ENCODE data around the gene TBC1D14. TPM values are rescaled to one million over a fixed set of nuclear protein-coding genes. Genes with fewer than 3 reads are reported as not detected.
"Not testable (repeated sequence)": the region's sequence is repeated elsewhere in the genome, so short reads cannot be mapped to it uniquely, and the experiment has no call there.

TBC1D14 gene
- total RNA-seq, 2 donors from 2014 or later: 44.1 to 63.8 TPM

GRCh38 chr4:6894528-6895498 is 14.8 kb upstream of the TBC1D14 start:
- Mint-ChIP-seq H3K27ac (no peak overlapping the region), H3K9me3 (no peaks in the 10 kb centered on the region)

GRCh38 chr4:6896035-6896434 is 13.6 kb upstream of the TBC1D14 start:
- H3K4me3 Mint-ChIP-seq: no peak overlapping the region
- no peak for ATAC-seq (replicated peaks)
- peaks cover 28% of the 10 kb centered on the region for H3K4me1 Mint-ChIP-seq
- no peaks in the 10 kb centered on the region for H3K9me3 Mint-ChIP-seq
- H3K27me3 Mint-ChIP-seq: no peaks in the 10 kb centered on the region
- no peak overlapping the region for H3K27ac Mint-ChIP-seq
- no peaks in the 10 kb centered on the region for H3K36me3 Mint-ChIP-seq (ENCODE audit: low read depth)

More at GRCh38 chr4:6894528-6895498, 14.8 kb upstream of the TBC1D14 start:
- ATAC-seq (replicated peaks): no peak
- H3K27me3 Mint-ChIP-seq: no peaks in the 10 kb centered on the region
- H3K4me3 Mint-ChIP-seq: no peak overlapping the region
- peaks cover 22% of the 10 kb centered on the region for H3K4me1 Mint-ChIP-seq
- H3K36me3 Mint-ChIP-seq (ENCODE audit: low read depth): no peaks in the 10 kb centered on the region

GRCh38 chr4:6898763-6899162 is 10.9 kb upstream of the TBC1D14 start:
- Mint-ChIP-seq H3K36me3 (ENCODE audit: low read depth) (no peaks in the 10 kb centered on the region), H3K4me3 (peak overlapping the region; percentile 72), H3K27me3 (no peaks in the 10 kb centered on the region), H3K27ac (peak overlapping the region; percentile 95), H3K4me1 (peaks cover 18% of the 10 kb centered on the region), H3K9me3 (no peaks in the 10 kb centered on the region)
- peak; percentile 24 for ATAC-seq (replicated peaks)

- H3K4me3 Mint-ChIP-seq: peak overlapping the region; percentile 72
- H3K27me3 Mint-ChIP-seq: no peaks in the 10 kb centered on the region
- no peaks in the 10 kb centered on the region for H3K36me3 Mint-ChIP-seq (ENCODE audit: low read depth)
- peak overlapping the region; percentile 95 for H3K27ac Mint-ChIP-seq
- H3K4me1 Mint-ChIP-seq: peaks cover 22% of the 10 kb centered on the region
- ATAC-seq (replicated peaks): no peak
- H3K9me3 Mint-ChIP-seq: no peaks in the 10 kb centered on the region
These were observed 9.3 kb upstream of the TBC1D14 start for GRCh38 chr4:6900181-6900812.

- H3K27me3 Mint-ChIP-seq: no peaks in the 10 kb centered on the region
- no peak for ATAC-seq (replicated peaks)
- H3K4me3 Mint-ChIP-seq: peak overlapping the region; percentile 72
- H3K9me3 Mint-ChIP-seq: no peaks in the 10 kb centered on the region
- no peaks in the 10 kb centered on the region for H3K36me3 Mint-ChIP-seq (ENCODE audit: low read depth)
- H3K4me1 Mint-ChIP-seq: peaks cover 22% of the 10 kb centered on the region
- peak overlapping the region; percentile 95 for H3K27ac Mint-ChIP-seq
These were observed 8.7 kb upstream of the TBC1D14 start for GRCh38 chr4:6900956-6901355.

- Mint-ChIP-seq H3K4me3 (no peak overlapping the region), H3K27me3 (no peaks in the 10 kb centered on the region), H3K27ac (peak overlapping the region; percentile 38), H3K9me3 (no peaks in the 10 kb centered on the region), H3K4me1 (peaks cover 22% of the 10 kb centered on the region), H3K36me3 (ENCODE audit: low read depth) (no peaks in the 10 kb centered on the region)
- ATAC-seq (replicated peaks): no peak
These were observed 7.8 kb upstream of the TBC1D14 start for GRCh38 chr4:6901669-6902317.

- no peak for ATAC-seq (replicated peaks)
- Mint-ChIP-seq H3K4me1 (peaks cover 24% of the 10 kb centered on the region), H3K36me3 (ENCODE audit: low read depth) (no peaks in the 10 kb centered on the region), H3K4me3 (no peak overlapping the region), H3K27ac (no peak overlapping the region), H3K9me3 (no peaks in the 10 kb centered on the region), H3K27me3 (no peaks in the 10 kb centered on the region)
These were observed 7.1 kb upstream of the TBC1D14 start for GRCh38 chr4:6902318-6903042.

- no peaks in the 10 kb centered on the region for H3K9me3 Mint-ChIP-seq
- ATAC-seq (replicated peaks): no peak
- peaks cover 5% of the 10 kb centered on the region for H3K36me3 Mint-ChIP-seq (ENCODE audit: low read depth)
- no peaks in the 10 kb centered on the region for H3K27me3 Mint-ChIP-seq
- H3K4me3 Mint-ChIP-seq: peak overlapping the region; percentile 21
- H3K4me1 Mint-ChIP-seq: peaks cover 21% of the 10 kb centered on the region
- H3K27ac Mint-ChIP-seq: no peak overlapping the region
These were observed 3.8 kb upstream of the TBC1D14 start for GRCh38 chr4:6905516-6906445.

GRCh38 chr4:6906486-6906885 is 3.1 kb upstream of the TBC1D14 start:
- H3K4me3 Mint-ChIP-seq; H3K36me3 Mint-ChIP-seq (ENCODE audit: low read depth); H3K9me3 Mint-ChIP-seq; ATAC-seq (replicated peaks); H3K27me3 Mint-ChIP-seq; H3K27ac Mint-ChIP-seq: not testable (repeated sequence)
- peaks cover 28% of the 10 kb centered on the region for H3K4me1 Mint-ChIP-seq

GRCh38 chr4:6907658-6908191 is 1.9 kb upstream of the TBC1D14 start:
- Mint-ChIP-seq H3K36me3 (ENCODE audit: low read depth) (peaks cover 10% of the 10 kb centered on the region), H3K4me3 (peak overlapping the region; percentile 87), H3K27me3 (no peaks in the 10 kb centered on the region), H3K27ac (no peak overlapping the region), H3K4me1 (peaks cover 38% of the 10 kb centered on the region), H3K9me3 (no peaks in the 10 kb centered on the region)
- ATAC-seq (replicated peaks): no peak

GRCh38 chr4:6908432-6909112 is 1.1 kb upstream of the TBC1D14 start:
- Mint-ChIP-seq H3K27me3 (no peaks in the 10 kb centered on the region), H3K4me3 (peak overlapping the region; percentile 87), H3K4me1 (peaks cover 39% of the 10 kb centered on the region), H3K36me3 (ENCODE audit: low read depth) (peaks cover 13% of the 10 kb centered on the region), H3K27ac (peak overlapping the region; percentile 85), H3K9me3 (no peaks in the 10 kb centered on the region)
- ATAC-seq (replicated peaks): no peak

- peak overlapping the region; percentile 97 for H3K27ac Mint-ChIP-seq
- no peaks in the 10 kb centered on the region for H3K27me3 Mint-ChIP-seq
- H3K4me3 Mint-ChIP-seq: peak overlapping the region; percentile 95
- ATAC-seq (replicated peaks): peak; percentile 37
- H3K36me3 Mint-ChIP-seq (ENCODE audit: low read depth): peaks cover 13% of the 10 kb centered on the region
- peaks cover 33% of the 10 kb centered on the region for H3K4me1 Mint-ChIP-seq
- no peaks in the 10 kb centered on the region for H3K9me3 Mint-ChIP-seq
These were observed 329 bp downstream of the TBC1D14 start for GRCh38 chr4:6909970-6910339.

All from activated T-helper 17 cell treated with anti-CD3 and anti-CD28 coated beads, Interleukin-2, amount 50 U/mL, for 72 hours (primary cell).